HG03159 (cell line): ENCODE results near the gene MOGAT3.
"Not testable (repeated sequence)": the region's sequence is repeated elsewhere in the genome, so short reads cannot be mapped to it uniquely, and the experiment has no call there.

Source experiments
- ATAC-seq: cut with Tn5 transposase; IDR thresholded peaks from one replicate; pipeline ENCODE4 v1.9.1; 2021; ENCODE audit warnings: mild to moderate bottlenecking, moderate library complexity; ENCODE audit not compliant: unreplicated experiment

Gene MOGAT3

DNA sequence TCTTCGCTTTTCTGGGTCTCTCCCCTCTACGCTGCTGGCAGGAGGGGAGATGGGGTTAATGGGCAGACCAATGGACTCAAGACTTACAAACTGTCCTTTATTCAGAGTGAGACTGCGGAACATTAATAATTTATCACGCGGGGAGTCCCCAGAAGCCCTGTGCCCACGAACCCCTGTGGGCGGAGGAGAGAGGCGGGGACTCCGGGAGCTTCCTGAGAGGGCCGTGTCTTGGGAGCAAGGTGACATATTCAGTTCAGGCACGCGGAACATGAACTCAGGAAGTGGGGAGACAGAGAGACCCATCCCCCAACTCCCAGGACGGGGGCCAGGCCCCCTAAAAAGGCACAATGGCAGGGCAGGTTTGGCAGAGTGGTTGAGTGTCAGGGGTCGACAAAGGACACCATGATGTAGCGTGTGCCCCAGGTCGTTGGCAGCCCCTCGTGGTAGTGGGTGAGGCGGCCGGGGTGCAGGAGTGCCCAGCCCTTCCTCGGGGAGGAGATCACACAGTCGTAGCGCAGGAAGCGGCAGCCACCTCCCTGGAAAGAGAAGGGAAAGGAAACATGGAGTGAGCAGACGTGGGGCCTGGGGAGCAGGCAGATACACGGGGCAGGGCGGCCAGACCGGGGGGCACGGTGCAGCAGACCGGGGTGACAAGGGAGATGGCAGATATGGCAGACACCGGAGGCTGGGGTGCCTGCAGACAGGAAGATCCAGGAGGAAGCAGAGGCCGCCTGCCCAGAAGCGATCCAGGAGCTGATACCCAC lies 5.2 kb upstream of the MOGAT3 start:
- no peak for ATAC-seq

DNA sequence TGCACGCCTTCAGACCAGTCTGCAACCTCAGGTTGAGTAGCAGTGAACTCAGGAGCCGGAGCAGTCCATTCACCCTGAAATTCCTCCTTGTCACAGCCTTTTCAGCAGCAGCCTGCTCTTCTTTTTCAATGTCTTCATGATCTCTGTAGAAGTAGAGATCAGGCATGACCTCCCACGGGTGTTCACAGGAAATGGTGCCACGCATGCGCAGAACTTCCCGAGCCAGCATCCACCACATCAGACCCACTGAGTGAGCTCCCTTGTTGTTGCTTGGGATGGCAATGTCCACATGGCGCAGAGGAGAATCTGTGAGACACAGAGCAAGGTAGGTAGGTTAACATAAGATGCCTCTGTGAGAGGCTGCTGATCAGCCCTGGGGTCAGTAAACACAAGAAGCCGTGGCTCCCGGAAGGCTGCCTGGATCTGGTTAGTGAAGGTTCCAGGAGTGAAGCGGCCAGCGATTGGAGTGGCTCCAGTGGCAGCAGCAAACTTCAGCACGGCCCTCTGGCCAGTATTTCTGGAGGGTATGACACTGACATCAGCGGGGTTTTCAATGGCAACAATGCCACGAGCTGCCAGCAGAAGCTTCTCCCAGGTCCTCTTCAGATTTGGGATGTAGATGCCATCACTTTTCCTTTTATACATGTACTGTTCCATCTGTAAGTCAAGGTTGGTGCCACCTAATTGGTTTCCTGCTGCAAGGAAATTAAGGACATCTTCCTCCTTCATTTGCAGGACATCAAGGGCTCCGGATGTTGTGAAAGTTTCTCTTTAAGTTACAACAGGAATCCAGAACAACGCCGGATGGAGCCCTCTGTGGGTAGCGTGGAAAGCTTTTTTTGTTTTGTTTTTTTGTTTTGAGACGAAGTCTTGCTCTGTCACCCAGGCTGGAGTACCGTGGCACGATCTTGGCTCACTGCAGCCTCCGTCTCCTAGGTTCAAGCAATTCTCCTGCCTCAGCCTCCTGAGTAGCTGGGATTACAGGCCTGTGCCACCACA lies 3.2 kb upstream of the MOGAT3 start:
- ATAC-seq, result not testable (repeated sequence)

DNA sequence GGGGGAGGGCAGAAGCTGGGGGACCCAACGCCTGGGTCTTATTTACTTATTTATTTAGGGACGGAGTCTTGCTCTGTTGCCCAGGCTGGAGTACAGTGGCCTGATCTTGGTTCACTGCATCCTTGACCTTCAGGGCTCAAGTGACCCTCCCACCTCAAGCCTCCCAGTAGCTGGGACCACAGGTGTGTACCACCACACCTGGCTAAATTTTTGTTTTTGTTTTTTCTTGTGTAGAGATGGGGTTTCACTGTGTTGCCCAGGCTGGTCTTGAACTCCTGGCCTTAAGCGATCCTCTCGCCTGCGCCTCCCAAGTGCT lies 1.7 kb upstream of the MOGAT3 start:
- ATAC-seq, result no peak

DNA sequence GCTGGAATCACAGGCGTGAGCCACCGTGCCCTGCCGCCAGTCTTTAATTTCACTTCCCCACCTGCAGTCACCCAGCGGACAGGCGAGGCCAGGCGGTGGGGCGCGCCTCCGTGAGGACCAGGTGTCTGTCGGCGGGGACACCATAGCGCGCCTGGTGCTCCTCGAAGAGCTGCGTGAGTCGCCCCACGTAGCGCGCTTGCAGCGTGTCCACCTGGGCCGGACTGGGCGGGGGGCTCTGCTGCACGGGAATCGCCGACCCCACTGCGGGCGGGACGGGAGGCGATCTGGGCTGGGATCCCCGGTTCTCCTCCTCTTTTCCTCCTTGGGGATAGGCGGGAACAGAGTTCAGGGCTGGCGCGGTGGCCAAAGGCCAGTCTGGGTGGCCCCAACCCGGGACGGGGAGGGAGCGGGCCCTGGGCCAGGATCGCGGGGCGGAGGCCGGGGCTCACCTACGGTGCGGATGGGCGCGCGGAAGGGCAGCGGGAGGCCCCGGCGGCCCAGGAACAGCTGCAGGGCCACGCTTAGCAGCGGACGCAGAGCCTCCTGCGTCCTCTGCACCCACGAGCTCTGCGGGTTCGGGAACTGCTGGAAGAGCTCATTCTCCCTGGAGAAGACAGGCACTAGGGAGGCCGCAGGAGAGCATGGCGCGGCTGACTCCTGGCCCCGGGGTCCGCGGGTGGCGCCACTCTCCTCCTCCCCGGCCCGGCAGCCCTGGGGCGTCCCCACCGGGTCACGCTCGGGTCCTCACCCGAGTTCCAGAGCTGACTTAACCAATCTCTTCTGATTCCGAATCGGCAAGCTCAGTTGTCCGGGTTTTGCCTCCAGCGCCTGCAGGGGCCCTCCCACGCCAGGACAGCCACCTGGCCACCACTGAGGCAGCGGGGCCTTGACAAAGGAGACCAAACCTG lies 1.1 kb upstream of the MOGAT3 start:
- no peak for ATAC-seq

DNA sequence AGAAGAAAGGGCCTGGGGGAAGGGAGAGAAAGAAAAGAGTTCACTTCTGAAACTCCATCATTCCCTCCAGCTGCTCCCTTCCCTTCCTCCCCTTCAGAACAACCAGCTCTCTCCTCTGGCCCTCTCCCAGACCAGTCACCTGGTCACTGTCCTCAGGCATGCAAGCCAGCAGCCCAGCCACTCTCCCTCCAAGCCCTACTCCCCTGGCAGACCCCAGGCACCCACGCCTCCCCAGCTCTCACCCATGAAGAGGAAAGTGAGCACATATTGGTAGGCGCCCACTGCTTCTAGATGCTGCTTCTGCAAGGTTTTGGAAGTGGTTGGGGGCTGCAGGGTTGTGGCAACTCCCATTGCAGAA lies 353 bp downstream of the MOGAT3 start:
- no peak for ATAC-seq

DNA sequence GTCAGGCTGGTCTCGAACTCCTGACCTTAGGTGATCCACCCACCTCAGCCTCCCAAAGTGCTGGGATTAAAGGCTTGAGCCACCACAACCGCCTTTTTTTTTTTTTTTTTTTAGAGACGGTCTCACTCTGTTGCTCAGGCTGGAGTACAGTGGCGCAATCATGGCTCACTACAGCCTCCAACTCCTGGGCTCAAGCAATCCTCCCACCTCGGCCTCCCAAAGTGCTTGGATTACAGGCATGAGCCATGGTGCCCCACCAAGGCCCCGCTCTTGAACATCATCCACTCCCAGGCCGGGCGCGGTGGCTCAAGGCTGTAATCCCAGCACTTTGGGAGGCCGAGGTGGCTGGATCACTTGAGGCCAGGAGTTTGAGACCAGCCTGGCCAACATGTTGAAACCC lies 1.3 kb downstream of the MOGAT3 start:
- ATAC-seq, result not testable (repeated sequence)

DNA sequence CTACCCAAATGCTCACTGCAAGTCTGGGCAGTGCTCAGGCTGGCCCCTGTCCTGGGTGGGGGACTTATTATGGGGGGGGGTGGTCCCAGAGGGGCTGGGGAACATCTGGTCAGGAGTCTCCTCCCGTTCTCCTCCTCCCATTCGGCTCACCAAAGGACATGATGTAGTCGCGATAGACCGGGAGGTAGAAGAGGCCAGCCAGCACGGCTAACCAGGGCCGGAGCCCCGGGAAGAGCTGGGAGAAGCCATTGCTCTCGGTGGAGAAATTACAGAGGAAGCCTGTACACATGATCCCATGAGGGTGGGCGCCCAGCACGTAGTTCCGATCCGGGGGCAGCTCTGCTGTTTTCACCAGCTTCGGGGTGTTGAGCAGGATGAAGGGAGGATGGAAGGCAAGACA lies 2.4 kb downstream of the MOGAT3 start:
- ATAC-seq, result no peak

DNA sequence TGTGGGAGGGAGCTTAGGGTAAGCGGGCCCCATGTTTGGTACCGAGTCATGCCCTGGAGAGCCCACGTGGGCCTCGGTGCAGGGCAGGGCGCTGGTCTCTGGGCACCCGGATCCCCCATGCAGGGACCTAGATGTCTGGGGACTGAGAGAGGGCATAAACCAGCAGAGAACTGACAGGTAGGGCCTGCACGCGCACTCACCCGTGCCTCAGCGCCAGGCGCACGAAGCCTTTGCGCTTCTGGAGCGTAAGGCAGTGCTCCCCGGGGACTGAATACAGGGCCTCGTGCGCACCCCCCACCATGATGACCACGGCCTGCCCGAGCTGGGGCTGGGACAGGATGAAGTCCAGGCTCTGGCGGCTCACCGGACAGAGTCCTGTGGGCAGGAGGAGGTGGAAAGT lies 2.8 kb downstream of the MOGAT3 start:
- no peak for ATAC-seq

DNA sequence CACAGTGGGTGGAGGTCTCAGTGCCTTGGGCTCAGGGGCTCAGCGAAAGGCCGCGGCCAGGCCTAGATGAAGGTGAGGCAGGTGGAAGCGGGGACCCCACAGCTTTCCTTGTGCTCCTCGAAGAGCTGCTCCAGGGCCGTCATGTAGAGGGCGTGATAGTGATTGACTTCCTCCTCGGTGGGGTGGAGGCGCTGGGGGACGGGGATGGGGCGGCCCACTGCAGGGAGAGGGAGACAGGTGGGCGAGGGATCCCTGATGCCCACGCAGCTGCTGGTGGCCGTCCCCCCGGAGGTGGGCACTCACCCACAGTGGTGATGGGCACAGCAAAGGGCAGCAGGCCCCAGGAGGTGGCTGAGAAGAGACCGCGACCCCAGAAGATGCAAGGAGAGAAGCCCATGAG lies 5.0 kb downstream of the MOGAT3 start:
- no peak for ATAC-seq

DNA sequence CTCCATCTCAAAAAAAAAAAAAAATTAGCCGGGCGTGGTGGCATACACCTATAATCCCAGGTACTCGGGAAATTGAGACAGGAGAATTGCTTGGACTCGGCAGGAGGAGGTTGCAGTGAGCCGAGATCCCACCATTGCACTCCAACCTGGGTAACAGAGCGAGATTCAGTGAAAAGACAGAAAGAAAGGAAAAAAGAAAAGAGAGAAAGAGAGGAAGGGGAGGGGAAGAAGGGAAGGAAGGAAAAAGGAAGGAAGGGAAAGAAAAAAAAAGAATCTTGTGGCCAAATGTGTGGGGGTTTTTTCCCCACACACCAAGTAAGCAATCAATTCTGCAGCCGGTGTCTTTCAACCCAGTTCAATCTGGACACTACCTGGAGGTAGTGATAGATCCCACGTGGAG lies 11.7 kb downstream of the MOGAT3 start:
- no peak for ATAC-seq

DNA sequence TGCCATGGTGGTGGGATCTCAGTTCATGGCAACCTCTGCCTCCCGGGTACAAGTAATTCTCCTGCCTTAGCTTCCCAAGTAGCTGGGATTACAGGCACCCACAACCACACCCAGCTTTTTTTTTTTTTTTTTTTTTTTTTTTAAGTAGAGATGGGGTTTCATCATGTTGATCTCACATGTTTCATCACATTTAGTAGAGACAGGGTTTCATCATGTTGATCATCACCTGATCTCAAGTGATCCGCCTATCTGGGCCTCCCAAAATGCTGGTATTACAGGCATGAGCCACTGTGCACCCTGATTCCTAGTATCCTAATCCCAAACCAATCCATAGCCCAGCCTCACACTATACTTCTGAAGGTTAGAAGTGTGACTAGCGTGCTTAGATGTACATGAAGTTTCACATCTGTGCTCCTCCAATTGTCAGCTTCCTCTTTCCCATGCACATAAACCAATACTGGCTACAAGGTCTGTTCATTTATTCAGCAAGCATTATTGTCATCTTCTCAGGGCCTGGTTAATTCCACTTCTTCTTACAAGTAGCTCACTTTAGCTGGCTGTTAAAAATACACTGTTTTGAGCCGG lies 13.9 kb downstream of the MOGAT3 start:
- no peak for ATAC-seq

DNA sequence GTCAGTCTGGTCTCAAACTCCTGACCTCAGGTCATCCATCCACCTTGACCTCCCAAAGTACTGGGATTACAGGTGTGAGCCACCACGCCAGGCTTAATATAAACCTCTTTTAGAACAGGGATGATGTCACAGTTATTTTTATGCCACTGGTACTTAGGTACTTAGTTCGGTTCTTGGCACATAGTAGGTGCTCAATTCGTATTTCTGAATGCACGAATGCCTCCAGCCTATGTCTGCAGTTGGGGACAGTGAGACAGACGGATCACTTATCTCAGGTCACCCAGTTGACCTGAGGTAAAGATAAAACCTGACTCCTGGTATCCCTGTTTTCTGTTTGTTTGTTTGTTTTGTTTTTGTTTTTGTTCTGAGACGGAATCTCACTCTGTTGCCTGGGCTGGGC lies 14.6 kb downstream of the MOGAT3 start:
- ATAC-seq, result no peak

DNA sequence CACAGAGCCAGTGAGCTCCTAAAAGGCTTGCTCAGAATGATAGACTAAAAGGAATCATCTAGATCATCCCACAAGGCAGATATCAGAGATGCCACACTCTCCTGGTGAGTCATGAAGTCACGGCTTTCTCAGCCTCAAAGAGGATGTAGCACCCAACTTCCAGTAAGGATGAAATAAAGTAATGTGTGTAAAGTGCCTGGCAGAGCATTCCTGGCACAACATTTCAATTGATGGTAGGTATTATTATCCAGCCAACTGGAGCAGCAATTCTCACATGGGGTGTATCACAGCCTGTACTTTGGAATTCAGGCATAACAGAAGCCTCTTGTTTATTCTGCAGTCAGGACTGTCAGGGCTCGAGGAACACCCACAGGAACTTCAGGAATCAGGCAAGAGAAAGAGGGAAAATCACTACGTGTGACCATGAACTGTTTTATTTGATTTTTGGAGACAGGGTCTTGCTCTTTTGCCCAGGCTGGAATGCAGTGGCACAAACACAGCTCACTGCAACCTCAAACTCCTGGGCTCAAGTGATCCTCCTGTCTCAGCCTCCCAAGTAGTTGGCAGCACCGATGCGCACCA lies 15.5 kb downstream of the MOGAT3 start:
- ATAC-seq, result no peak

DNA sequence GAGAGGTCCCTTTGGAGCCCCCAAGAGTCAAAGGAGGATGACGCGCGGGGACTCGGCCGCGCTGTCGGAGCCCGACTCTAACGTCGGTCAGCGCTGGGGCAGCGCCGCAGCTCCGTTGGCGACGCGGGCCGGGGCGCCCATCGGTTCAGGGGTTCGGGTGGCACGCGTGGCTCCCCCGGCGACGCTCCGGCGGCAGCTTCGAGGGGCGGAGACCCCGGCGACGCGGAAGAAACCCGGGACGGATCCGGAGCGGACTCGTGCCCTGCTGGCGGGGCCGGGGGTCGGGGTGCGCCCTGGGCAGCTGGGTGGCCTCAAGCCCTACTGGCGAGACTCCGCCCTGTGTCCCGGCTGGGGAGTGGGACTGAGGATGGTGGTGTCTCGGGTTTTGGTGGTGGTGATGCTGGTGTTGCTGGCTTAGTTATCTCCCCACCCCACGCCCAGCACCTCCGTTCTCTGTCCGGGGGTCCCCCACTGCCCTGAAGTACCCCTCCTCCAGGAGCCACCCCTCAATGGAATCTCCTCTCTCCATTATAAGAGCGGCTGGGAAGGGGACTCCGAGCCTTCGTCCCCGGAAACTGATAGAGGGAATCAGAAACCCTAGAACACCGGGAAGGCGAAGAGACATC lies 20.6 kb downstream of the MOGAT3 start, which contains the start of gene NAT16:
NAT16 (minus strand) TSS at position 164 of the 626 bp plus-strand sequence. CDS start 5,486 bp downstream, outside the sequence.
- ATAC-seq, result no peak

DNA sequence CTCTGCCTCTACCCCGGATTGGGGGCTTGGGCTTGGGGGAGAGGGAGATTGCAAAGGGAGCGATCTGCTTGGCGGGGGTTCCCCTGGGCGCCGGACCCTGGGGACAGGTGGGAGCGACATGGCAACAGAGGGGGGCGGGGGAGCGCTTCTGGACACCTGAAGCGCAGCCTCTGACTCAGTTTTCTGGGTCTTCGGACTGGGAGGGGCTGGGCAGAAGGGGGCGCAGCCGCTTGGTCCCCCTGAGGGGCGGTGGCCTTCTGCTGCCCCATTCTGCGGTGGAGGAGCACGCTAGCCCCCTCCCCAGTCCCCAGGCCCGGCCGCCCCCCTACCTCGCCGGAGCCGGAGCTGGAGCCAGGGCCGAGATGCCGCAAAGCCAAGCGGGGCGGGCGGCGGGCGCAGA lies 21.1 kb downstream of the MOGAT3 start:
- ATAC-seq, result no peak

DNA sequence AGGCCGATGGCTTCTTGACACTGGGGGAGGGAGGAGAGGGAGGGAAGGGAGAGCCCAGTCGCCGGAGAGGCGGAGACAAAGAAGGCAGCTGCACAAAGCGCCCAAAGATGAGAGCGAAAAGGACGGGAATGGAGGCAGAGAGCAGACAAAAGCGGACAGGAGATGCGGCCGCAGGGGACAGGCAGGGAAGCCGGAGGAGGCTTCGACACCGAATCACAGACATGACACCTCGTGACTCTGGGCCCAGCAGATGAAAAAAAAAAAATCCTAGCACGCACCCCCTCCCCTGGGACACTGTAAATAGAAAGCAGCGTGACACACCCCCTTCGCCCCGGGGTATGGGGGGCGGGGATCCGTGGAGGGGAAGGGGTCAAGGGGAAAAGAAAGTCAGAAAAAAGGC lies 21.7 kb downstream of the MOGAT3 start:
- no peak for ATAC-seq

DNA sequence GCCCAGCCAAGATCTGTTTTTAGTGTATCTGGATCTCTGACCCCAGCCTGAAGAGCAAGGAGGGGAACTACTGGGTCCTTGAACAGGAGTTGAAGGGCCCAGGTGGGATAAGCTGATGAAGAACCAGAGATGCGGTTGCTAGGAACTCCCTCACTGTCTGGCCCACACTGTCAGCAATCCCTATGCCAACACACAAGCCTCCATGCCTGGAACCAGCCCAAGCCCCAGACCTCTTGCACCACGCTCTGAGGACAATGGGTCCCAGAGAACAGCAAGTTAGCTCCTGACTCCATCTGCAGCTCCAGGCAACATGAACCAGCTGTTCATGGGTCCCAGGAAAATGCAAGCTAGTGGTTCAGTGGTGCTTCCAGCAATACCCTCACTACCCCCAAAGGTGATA lies 23.2 kb downstream of the MOGAT3 start:
- ATAC-seq, result no peak

DNA sequence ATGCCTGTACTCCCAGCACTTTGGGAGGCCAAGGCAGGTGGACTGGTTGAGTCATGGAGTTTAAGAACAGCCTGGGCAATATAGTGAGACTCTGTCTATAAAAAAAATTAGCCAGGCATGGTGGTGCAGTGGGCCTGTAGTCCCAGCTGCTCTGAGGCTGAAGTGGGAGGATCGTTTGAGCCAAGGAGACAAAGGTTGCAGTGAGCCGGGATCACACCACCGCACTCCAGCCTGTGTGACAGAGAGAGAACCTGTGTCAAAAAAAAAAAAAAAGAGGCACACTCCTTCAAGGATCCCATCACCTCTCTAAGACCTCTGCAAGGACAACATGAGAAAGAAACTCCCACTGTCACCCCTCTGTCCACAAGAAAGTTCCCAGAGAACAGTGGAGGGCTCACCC lies 25.2 kb downstream of the MOGAT3 start:
- no peak for ATAC-seq

DNA sequence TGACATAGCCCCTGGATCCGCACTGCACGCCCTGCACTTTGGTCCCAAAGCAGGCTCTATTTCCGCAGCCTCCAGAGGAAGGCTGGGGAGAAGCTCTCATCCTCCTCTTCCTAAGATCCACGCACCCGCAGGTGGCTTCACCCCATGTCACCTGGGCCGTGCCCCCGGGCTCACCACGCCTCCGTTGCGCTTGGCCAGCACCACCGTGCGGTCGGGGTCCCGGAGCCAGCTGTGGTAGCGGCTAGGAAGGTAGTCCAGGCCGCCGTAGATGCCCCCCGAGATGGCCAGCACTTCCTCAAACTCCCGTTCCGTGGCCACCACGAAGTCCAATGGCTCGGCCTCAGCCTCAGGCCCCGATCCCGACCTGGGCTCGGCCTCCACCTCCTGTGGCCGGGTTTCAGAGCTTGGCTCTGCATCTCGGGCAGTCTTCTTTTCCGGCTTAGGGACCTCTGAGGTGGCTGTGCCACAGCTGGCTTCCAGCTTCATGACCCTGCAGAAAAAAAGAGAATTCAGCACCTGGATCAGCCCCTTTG lies 26.4 kb downstream of the MOGAT3 start:
- no peak for ATAC-seq
